NCI-H446 treated with DMSO at 0.1 percent for 48 hours (cell line): ENCODE measurements around the gene TRIP12.

ENCODE experiments used
- DNase-seq: peaks from one replicate; lab custom pipeline; 2025; lab: John Stamatoyannopoulos, UW

TRIP12 gene

DNA sequence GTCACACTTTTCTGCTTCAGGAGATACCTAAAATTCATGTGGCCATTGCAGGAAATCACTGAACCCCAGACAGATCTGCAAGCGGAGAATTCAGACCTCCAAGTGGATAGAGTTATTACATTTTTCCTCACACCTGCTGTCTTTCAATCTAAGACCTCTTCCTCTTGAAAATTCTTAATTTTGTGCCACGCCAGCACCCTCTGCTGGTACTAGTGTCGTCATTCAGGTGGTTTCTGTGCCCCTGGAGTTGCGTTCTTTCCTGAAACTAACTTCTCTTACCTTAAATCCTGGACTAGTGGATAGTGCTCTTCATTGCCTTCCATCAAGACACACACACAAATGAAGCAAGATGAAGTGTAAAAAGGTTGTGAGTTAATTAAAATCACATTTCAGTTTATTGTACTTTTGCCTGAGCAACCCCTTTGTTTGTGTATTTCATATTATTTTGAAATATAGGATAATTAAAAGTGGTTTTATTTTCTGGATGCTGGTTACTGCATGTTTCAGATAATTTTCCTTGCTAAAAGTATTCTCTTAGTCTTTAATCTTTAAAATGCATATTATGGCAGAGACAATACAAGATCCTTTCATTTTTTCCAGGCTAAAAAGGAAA is 205.8 kb downstream of the TRIP12 start:
- no peak for DNase-seq

DNA sequence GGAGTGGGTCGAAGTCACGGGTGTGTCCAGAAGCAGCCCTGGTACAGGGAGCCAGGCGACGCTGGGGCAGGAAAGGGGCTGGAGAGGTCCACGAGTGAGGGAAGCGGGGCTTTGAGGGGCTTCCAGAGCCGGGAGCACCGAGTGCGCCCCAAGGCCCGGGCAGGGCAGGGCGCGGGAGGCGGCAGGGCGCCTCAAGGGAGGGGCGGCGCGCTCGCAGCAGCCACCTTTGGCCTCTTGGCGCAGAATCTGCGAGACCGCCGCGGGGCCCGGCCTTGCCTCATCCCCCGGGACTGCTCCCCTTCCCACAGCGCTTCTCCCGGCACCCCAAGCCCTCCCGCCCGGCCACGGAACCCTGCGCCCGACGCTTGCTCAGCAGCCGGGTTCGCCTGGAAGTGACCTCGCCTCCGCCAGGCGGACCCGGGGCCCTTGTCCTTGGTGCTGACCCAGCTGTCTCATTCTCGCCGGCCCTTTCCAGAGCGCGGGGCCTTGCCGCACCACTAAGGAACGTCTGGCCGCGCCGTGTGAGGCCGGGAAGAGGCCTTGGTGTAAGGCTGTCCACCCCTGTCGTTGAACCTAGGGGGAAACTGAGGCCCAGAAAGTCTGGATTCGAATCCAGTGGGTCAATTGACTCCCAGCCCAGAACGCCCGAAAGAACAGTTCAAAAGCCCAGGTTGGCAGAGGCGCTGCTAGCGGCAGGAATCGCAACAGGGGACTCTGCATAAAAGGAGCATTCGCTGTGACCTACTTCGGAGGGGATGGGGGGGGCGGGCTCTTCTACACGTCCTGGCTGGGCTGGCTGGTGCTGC is 206.9 kb downstream of the TRIP12 start:
- no peak for DNase-seq

- DNase-seq, result no peak
These were observed 207.6 kb downstream of the TRIP12 start, which contains the start of gene DNER for GRCh38 chr2:229714080-229714735. DNER (minus strand) TSS chr2:229714555; CDS start chr2:229714423, 132 bp downstream.
